ENCODE data around the gene PITX3. TPM values are rescaled to one million over a fixed set of nuclear protein-coding genes. Genes with fewer than 3 reads are reported as not detected.

Gene PITX3
- polyA plus RNA-seq, 3 donors = not detected

DNA sequence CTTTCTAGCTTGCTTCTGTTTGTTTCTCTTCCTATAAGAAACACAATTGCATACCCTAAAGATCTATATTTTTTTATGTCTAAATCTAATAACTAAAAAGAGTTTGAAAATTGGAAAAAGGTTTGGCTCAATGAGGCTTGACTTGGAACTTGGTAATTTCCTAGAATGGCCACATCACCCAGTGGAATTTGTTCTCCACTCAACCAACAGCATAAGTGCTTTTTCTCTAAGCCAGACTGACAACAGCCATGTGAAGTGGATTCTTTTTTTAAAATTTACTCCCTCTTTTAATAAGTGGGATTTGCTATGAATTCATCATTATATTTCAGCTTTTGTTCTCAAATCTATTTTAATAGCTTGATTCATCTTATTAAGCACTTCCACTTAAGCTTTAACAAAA, 37.8 kb upstream of the PITX3 start:
- no peaks in the 10 kb centered on the region for H3K9me3 ChIP-seq (replicated peaks in 1 of 2; ENCODE audit: control insufficient read depth in 1 of 2, insufficient read depth in 1 of 2, low read length in 2 of 2)
- peaks cover 80% of the 10 kb centered on the region for H3K79me2 ChIP-seq (ENCODE audit: insufficient read depth, low read length)
- H3K27me3 ChIP-seq (ENCODE audit: control insufficient read depth in 2 of 2, insufficient read depth in 2 of 2, low read length in 2 of 2) = no peaks in the 10 kb centered on the region
- H3K27me3 Mint-ChIP-seq (ENCODE audit: low read depth in 3 of 3) = no peaks in the 10 kb centered on the region
- H3K36me3 ChIP-seq (replicated peaks in 1 of 2; ENCODE audit: control insufficient read depth in 1 of 2, insufficient read depth in 2 of 2, low read length in 2 of 2) = peaks cover 9 to 57% of the 10 kb centered on the region in 2 donors
- no peak overlapping the region for H3K9ac ChIP-seq (ENCODE audit: insufficient read depth, low read length, poor library complexity, severe bottlenecking)
- H3K4me1 Mint-ChIP-seq = peaks cover 22% of the 10 kb centered on the region
- H4K20me1 ChIP-seq (ENCODE audit: insufficient read depth, low read length) = peaks cover 88% of the 10 kb centered on the region
- H3K27ac Mint-ChIP-seq = no peak overlapping the region
- peaks cover 3 to 4% of the 10 kb centered on the region in 2 donors for H3K4me1 ChIP-seq (ENCODE audit: control insufficient read depth in 1 of 2, insufficient read depth in 2 of 2, low read length in 2 of 2)
- H3K4me3 Mint-ChIP-seq = no peak overlapping the region
- H3K27ac ChIP-seq (ENCODE audit: low read depth in 1 of 2, low read length in 2 of 2) = no peak overlapping the region
- H3K36me3 Mint-ChIP-seq = peaks cover 35 to 37% of the 10 kb centered on the region in 2 donors
- no peaks in the 10 kb centered on the region for H3K9me3 Mint-ChIP-seq
- intact Hi-C loops (cut with micrococcal nuclease) = no loop called here
- H2AFZ ChIP-seq (ENCODE audit: insufficient read depth, low read depth, low read length, poor library complexity, severe bottlenecking) = no peak overlapping the region
- TF ChIP-seq, protein P1, sequence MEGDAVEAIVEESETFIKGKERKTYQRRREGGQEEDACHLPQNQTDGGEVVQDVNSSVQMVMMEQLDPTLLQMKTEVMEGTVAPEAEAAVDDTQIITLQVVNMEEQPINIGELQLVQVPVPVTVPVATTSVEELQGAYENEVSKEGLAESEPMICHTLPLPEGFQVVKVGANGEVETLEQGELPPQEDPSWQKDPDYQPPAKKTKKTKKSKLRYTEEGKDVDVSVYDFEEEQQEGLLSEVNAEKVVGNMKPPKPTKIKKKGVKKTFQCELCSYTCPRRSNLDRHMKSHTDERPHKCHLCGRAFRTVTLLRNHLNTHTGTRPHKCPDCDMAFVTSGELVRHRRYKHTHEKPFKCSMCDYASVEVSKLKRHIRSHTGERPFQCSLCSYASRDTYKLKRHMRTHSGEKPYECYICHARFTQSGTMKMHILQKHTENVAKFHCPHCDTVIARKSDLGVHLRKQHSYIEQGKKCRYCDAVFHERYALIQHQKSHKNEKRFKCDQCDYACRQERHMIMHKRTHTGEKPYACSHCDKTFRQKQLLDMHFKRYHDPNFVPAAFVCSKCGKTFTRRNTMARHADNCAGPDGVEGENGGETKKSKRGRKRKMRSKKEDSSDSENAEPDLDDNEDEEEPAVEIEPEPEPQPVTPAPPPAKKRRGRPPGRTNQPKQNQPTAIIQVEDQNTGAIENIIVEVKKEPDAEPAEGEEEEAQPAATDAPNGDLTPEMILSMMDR (IDR thresholded peaks at IDR 0.05) = no peak
- no peak overlapping the region for H3K4me2 ChIP-seq (replicated peaks; ENCODE audit: extremely low read depth, low read length, poor library complexity, severe bottlenecking)
- DNase-seq = no peak
- no peak overlapping the region for H3K4me3 ChIP-seq (replicated peaks in 1 of 3; ENCODE audit: low read depth in 2 of 3, low read length in 3 of 3)

DNA sequence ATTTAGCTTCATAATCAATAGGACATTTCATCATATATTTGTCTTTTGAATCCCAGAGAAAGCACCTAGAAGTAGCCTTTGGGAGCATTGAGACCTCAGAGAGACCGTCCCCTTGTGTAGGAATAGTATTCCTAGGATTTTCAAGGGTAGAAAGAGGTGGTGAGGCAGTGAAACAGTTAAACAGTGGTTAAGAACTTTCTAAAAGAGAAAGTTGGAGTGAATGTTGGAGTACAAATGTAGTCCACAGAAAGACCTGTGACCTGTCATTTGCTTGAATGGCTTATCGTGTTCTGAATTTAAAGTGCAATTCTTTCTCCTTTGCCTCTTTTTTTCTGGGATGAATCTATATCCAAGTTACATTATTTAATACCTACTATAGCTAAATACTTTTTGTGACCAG, 34.0 kb upstream of the PITX3 start:
- Mint-ChIP-seq H3K9me3 (no peaks in the 10 kb centered on the region), H3K27ac (no peak overlapping the region), H3K27me3 (ENCODE audit: low read depth in 3 of 3) (no peaks in the 10 kb centered on the region), H3K4me1 (peaks cover 11% of the 10 kb centered on the region), H3K36me3 (peaks cover 25 to 34% of the 10 kb centered on the region in 2 donors), H3K4me3 (no peak overlapping the region)
- TF ChIP-seq, protein P1 (IDR thresholded peaks at IDR 0.05) = no peak
- DNase-seq = no peak
- no peak overlapping the region for H2AFZ ChIP-seq (ENCODE audit: insufficient read depth, low read depth, low read length, poor library complexity, severe bottlenecking)
- no peak overlapping the region for H3K9ac ChIP-seq (ENCODE audit: insufficient read depth, low read length, poor library complexity, severe bottlenecking)
- H3K9me3 ChIP-seq (replicated peaks in 1 of 2; ENCODE audit: control insufficient read depth in 1 of 2, insufficient read depth in 1 of 2, low read length in 2 of 2) = no peaks in the 10 kb centered on the region
- H3K4me3 ChIP-seq (replicated peaks in 1 of 3; ENCODE audit: low read depth in 2 of 3, low read length in 3 of 3) = no peak overlapping the region
- H3K27me3 ChIP-seq (ENCODE audit: control insufficient read depth in 2 of 2, insufficient read depth in 2 of 2, low read length in 2 of 2) = no peaks in the 10 kb centered on the region
- peaks cover 83% of the 10 kb centered on the region for H3K79me2 ChIP-seq (ENCODE audit: insufficient read depth, low read length)
- no peaks in the 10 kb centered on the region for H3K4me1 ChIP-seq (ENCODE audit: control insufficient read depth in 1 of 2, insufficient read depth in 2 of 2, low read length in 2 of 2)
- 95% methylated on average over 2 of the region's 2 CpGs for WGBS (ENCODE audit: insufficient coverage)
- H3K4me2 ChIP-seq (replicated peaks; ENCODE audit: extremely low read depth, low read length, poor library complexity, severe bottlenecking) = no peak overlapping the region
- no peak overlapping the region for H3K27ac ChIP-seq (ENCODE audit: low read depth in 1 of 2, low read length in 2 of 2)
- intact Hi-C loops (cut with micrococcal nuclease) = no loop called here
- H3K36me3 ChIP-seq (replicated peaks in 1 of 2; ENCODE audit: control insufficient read depth in 1 of 2, insufficient read depth in 2 of 2, low read length in 2 of 2) = peaks cover 9 to 38% of the 10 kb centered on the region in 2 donors
- peaks cover 90% of the 10 kb centered on the region for H4K20me1 ChIP-seq (ENCODE audit: insufficient read depth, low read length)

Data from CD14-positive monocyte (primary cell).